SU-DHL-6 (cell line): ENCODE data around the gene EHBP1L1.

Experiments used
- EZH2phosphoT487 ChIP-seq: fragments of 200-600 bp; sonication (generic), shearing (Covaris generic); conservative IDR thresholded peaks from 2 replicates; pipeline ENCODE4 v1.6.1; 2018; ENCODE audit warnings: mild to moderate bottlenecking, antibody characterized with exemption, low read length, moderate library complexity, mixed read lengths
- TF ChIP-seq, protein P1 (sequence below): fragments of 200-600 bp; sonication (generic); IDR thresholded peaks from one replicate; pipeline ENCODE4 v1.5.1; 2017; ENCODE audit warnings: antibody characterized with exemption, mild to moderate bottlenecking, low read length, moderate library complexity; ENCODE audit not compliant: insufficient read depth, poor library complexity, severe bottlenecking

DNA sequence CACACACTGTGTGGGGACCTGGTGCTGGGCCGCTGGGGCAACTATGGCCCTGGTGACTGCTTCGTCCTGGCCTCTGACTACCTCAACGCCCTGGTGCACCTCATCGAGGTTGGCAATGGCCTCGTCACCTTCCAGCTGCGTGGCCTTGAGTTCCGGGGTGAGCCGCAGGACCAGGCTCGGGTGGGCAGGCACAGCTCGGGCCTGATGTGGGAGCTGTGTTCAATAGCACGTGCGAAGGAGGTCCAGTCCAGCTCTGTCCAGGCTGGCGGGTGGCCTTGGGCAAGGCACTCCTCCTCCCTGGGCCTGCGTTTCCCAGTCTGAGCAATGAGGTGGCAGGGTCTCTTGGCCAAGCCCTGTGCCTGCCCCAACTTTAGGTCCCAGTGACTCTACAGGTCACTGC is 53.7 kb downstream of the EHBP1L1 start:
- TF ChIP-seq, protein P1, sequence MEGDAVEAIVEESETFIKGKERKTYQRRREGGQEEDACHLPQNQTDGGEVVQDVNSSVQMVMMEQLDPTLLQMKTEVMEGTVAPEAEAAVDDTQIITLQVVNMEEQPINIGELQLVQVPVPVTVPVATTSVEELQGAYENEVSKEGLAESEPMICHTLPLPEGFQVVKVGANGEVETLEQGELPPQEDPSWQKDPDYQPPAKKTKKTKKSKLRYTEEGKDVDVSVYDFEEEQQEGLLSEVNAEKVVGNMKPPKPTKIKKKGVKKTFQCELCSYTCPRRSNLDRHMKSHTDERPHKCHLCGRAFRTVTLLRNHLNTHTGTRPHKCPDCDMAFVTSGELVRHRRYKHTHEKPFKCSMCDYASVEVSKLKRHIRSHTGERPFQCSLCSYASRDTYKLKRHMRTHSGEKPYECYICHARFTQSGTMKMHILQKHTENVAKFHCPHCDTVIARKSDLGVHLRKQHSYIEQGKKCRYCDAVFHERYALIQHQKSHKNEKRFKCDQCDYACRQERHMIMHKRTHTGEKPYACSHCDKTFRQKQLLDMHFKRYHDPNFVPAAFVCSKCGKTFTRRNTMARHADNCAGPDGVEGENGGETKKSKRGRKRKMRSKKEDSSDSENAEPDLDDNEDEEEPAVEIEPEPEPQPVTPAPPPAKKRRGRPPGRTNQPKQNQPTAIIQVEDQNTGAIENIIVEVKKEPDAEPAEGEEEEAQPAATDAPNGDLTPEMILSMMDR, result no peak
- TF ChIP-seq EZH2phosphoT487, result no peak
